ENCODE measurements around the gene LRRN4CL.
"Not testable (repeated sequence)": the region's sequence is repeated elsewhere in the genome, so short reads cannot be mapped to it uniquely, and the experiment has no call there.

DNA sequence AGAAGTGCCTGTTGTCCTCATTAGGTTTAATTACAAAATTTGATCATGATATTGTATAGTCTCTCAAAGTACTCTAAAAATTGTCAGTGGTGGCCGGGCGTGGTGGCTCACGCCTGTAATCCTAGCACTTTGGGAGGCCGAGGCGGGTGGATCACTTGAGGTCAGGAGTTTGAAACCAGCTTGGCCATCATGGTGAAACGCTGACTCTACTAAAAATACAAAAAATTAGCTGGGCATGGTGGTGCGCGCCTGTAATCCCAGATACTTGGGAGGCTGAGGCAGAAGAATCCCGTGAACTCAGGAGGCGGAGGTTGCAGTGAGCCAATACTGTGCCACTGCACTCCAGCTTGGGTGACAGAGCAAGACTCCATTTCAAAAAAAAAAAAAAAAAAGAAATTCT, 13.9 kb downstream of the LRRN4CL start:
- not testable (repeated sequence) for TF ChIP-seq CTCF (conservative IDR thresholded peaks at IDR 0.05 in 1 of 2, IDR thresholded peaks at IDR 0.05 in 1 of 2; ENCODE audit: low read depth in 1 of 2, low read length in 2 of 2); EZH2 (IDR thresholded peaks at IDR 0.05; ENCODE audit: low read length, missing control alignments)
